Kidney epithelial cell (primary cell): ENCODE data around the gene USP15. TPM values are rescaled to one million over a fixed set of nuclear protein-coding genes. Genes with fewer than 3 reads are reported as not detected.

Experiments
- DNase-seq: peaks from one replicate; pipeline ENCODE4 v3.0.0-alpha.2; 2010; ENCODE audit warnings: low read depth
- H3K27me3 ChIP-seq: 2 replicates; pipeline ENCODE4 v1.6.0; 2011; ENCODE audit warnings: low read length; ENCODE audit not compliant: control insufficient read depth, insufficient read depth
- H3K36me3 ChIP-seq: 2 replicates; pipeline ENCODE4 v1.5.1; 2011; ENCODE audit warnings: low read length; ENCODE audit not compliant: control insufficient read depth, insufficient read depth
- H3K4me3 ChIP-seq: 2 replicates; pipeline ENCODE4 v1.5.1; 2011; ENCODE audit warnings: low read depth, mild to moderate bottlenecking, control low read depth, low read length
- total RNA-seq: library from RNA; depleted of rRNA; stranded (reverse); fragments of >200 nt; gene quantifications from 2 replicates; pipeline ENCODE4 v1.2.3, GENCODE V29; 2015
- TF ChIP-seq, protein P1 (sequence below): IDR thresholded peaks from 2 replicates; pipeline ENCODE4 v1.5.1; 2011; ENCODE audit warnings: mild to moderate bottlenecking, moderate library complexity, low read length, control low read depth, inconsistent platforms; ENCODE audit not compliant: insufficient read depth, poor library complexity, severe bottlenecking

The USP15 gene
- total RNA-seq, 1 donor from 2014 or later = 37.5 TPM

DNA sequence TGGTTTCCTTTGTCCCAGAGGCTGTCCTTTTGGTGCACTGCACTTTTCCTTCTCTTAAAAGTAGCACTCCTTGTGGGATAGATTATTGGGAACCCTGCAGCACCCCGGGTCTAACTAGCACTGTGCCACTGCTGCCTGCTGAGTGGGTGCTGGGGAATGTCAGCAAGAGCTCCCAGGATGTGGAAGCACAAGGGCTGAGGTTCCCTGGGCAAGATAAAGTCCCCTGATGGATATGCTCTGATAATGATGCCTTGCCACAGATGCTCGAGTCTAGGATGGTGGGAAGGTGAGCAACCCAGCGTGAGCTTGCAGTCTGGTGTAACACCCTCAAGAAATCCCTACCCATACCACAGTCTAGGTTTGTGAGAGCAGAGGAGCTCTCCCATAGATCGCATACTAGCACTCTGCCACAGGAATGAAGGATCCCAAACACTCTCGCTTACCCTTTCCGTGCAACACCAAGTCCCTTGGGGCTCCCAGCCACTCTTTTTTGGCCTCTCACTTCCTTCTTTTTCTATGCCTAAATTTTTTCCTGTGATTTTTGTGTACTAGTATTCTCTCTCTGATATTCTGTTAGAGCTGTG is 32.6 kb downstream of the USP15 start:
- H3K4me3 ChIP-seq = no peak overlapping the region
- H3K36me3 ChIP-seq = no peaks in the 10 kb centered on the region
- no peak for DNase-seq
- TF ChIP-seq, protein P1, sequence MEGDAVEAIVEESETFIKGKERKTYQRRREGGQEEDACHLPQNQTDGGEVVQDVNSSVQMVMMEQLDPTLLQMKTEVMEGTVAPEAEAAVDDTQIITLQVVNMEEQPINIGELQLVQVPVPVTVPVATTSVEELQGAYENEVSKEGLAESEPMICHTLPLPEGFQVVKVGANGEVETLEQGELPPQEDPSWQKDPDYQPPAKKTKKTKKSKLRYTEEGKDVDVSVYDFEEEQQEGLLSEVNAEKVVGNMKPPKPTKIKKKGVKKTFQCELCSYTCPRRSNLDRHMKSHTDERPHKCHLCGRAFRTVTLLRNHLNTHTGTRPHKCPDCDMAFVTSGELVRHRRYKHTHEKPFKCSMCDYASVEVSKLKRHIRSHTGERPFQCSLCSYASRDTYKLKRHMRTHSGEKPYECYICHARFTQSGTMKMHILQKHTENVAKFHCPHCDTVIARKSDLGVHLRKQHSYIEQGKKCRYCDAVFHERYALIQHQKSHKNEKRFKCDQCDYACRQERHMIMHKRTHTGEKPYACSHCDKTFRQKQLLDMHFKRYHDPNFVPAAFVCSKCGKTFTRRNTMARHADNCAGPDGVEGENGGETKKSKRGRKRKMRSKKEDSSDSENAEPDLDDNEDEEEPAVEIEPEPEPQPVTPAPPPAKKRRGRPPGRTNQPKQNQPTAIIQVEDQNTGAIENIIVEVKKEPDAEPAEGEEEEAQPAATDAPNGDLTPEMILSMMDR = no peak
- H3K27me3 ChIP-seq = no peaks in the 10 kb centered on the region

DNA sequence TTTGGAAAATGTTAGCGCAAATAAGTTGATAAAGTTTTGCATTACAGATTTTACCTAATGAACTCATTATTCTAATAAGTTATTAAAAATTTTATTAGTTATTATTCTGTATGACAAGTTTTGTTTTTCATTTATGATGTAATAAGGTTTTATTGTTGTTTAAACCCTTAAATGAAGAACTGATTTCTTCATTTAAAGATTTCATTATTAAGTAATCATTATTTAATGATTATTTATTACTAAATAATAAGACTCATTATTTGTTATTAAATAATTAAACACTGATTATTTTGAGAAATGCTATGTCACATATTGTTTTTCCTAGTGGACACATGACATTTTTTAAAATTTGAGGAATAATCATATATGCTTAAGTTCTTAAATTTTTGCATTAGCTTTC is 34.2 kb downstream of the USP15 start:
- Histone ChIP-seq H3K36me3 (no peaks in the 10 kb centered on the region), H3K27me3 (no peaks in the 10 kb centered on the region), H3K4me3 (no peak overlapping the region)
- TF ChIP-seq, protein P1 = no peak
- no peak for DNase-seq

DNA sequence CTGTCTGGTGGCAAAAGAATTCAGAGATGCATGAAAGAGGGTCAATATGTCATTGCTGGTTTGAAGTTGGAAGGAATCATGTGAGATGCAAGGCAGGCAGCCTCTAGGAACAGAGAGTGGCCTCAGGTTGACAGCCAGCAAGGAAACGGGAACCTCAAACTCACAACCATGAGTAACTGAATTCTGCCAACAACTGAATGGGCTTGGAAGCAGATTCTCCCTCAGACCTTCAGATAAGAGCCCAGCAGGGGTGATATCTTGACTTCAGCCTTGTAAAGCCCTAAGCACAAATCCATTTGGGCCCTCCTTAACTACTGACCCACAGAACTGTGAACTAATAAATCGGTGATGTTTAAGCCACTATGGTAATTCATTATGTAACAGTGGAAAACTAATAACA is 35.8 kb downstream of the USP15 start:
- H3K36me3 ChIP-seq = no peaks in the 10 kb centered on the region
- H3K27me3 ChIP-seq = no peaks in the 10 kb centered on the region
- TF ChIP-seq, protein P1 = no peak
- no peak overlapping the region for H3K4me3 ChIP-seq
- DNase-seq = no peak

DNA sequence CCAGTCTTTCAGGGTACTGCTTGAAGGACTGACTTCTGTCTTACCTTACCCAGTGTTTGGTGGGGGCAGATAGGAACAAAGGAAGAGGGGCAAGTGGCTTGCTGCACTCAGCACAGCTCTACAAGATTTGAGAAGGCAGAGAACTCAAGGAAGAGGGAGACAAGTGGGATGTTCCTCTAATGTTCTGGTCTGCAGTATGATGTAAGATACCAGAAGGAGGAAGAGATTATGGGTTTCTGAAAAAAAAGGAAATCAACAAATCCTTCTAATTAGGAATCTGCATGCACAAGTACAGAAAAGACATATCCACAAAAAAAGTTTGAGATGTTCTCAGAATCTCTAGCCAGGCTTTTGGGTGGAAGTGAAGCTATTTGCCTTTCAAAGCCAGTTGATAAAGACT is 37.1 kb downstream of the USP15 start:
- H3K36me3 ChIP-seq = no peaks in the 10 kb centered on the region
- TF ChIP-seq, protein P1 = no peak
- DNase-seq = no peak
- no peak overlapping the region for H3K4me3 ChIP-seq
- no peaks in the 10 kb centered on the region for H3K27me3 ChIP-seq

DNA sequence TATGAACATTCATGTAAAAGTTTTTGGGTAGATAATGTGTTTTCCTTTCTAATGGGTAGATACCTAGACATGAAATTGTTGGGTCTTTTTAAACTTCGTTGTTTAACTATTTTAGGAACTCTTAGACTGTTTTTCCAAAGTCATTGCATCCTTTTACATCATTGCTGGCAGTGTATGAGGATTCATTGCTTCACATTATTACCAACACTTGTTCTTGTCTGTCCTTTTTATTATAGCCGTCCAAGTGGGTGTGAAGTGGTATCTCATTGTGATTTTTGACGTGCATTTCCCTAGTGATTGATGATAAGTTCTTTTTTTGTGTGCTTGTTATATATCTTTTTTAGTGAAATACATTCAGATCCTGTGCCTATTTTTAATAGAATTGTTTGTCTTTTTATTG is 39.4 kb downstream of the USP15 start:
- H3K36me3 ChIP-seq = no peaks in the 10 kb centered on the region
- TF ChIP-seq, protein P1 = no peak
- H3K4me3 ChIP-seq = no peak overlapping the region
- no peak for DNase-seq
- no peaks in the 10 kb centered on the region for H3K27me3 ChIP-seq
